Immature natural killer cell (primary cell): ENCODE data around the gene WDR20. TPM values are rescaled to one million over a fixed set of nuclear protein-coding genes. Genes with fewer than 3 reads are reported as not detected.

Experiments used
- DNase-seq, 3 donors: peaks; one replicate each; pipeline ENCODE4 v3.0.0; 2022; ENCODE audit warnings: mixed read lengths in 1 of 3
- H3K27ac Mint-ChIP-seq, 6 donors: one replicate each; pipeline ENCODE4 v1.8.0; 2020; ENCODE audit warnings: mixed read lengths in 6 of 6, mild to moderate bottlenecking in 5 of 6, inconsistent platforms in 4 of 6, moderate library complexity in 3 of 6
- H3K27me3 Mint-ChIP-seq, 3 donors: one replicate each; pipeline ENCODE4 v1.8.0; 2020 to 2021; ENCODE audit warnings: low read depth in 3 of 3, mild to moderate bottlenecking in 3 of 3, mixed read lengths in 3 of 3, moderate library complexity in 3 of 3, inconsistent platforms in 1 of 3
- H3K36me3 Mint-ChIP-seq, 3 donors: one replicate each; pipeline ENCODE4 v1.8.0; 2020; ENCODE audit warnings: mixed read lengths in 3 of 3, inconsistent platforms in 2 of 3, mild to moderate bottlenecking in 2 of 3
- H3K4me1 Mint-ChIP-seq, 2 donors: one replicate each; pipeline ENCODE4 v1.8.0; 2020; ENCODE audit warnings: inconsistent platforms in 2 of 2, mild to moderate bottlenecking in 2 of 2, mixed read lengths in 2 of 2, moderate library complexity in 1 of 2
- H3K4me3 Mint-ChIP-seq, 5 donors: one replicate each; pipeline ENCODE4 v1.8.0; 2020; ENCODE audit warnings: mild to moderate bottlenecking in 5 of 5, mixed read lengths in 5 of 5, inconsistent platforms in 3 of 5, moderate library complexity in 3 of 5
- H3K9me3 Mint-ChIP-seq, 6 donors: one replicate each; pipeline ENCODE4 v1.8.0; 2020; ENCODE audit warnings: mild to moderate bottlenecking in 6 of 6, mixed read lengths in 6 of 6, inconsistent platforms in 4 of 6, moderate library complexity in 3 of 6
- polyA plus RNA-seq, 3 donors: library from polyadenylated mRNA; unstranded; fragments of 300-500 nt; fragmentation: Illumina TruSeq; gene quantifications; one replicate each; pipeline ENCODE4 v1.2.3, GENCODE V29; 2021

WDR20 gene
- polyA plus RNA-seq, 3 donors from 2014 or later = 10.8 to 14.6 (median 14.0) TPM

DNA sequence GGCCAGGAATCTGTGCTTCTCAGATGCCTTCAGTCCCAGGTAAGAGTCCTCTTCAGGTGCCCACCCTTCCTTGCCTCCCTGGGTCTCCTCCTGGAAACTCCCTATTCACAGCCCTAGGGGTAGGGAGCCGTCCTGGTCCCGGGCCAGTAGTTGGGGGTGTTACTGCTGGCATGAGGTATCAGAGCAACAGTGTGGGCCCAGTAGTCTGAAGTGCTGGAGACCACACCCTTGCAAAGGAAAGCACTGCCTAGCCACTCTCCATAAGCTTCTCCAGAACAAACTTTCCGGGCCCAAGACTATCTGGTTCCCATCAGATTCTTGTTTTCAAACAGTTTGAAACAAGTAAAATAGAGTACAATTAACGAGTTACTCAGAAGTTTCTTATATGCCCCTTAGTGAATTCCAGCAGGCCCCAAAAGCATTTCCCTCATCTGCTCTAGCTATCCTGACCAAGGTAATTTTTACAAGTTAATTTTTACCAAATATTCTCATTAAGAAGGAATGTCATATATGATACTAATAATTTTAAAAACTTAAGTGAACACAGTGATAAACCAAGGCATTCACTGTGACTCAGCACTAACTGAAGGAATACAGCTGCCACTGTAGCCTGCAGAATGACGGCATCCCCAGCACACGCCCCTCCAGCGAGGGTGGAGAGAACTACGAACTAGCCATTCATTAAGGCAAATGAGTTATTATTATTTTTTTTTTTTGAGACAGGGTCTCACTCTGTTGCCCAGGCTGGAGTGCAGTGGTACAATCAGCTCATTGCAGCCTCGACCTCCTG is 115.9 kb downstream of the WDR20 start:
- H3K4me1 Mint-ChIP-seq = no peaks in the 10 kb centered on the region
- H3K27me3 Mint-ChIP-seq = peaks cover 0 to 3% (median 0%) of the 10 kb centered on the region in 3 donors
- no peak overlapping the region for H3K27ac Mint-ChIP-seq
- H3K9me3 Mint-ChIP-seq = no peaks in the 10 kb centered on the region
- no peak for DNase-seq
- H3K36me3 Mint-ChIP-seq = no peaks in the 10 kb centered on the region
- no peak overlapping the region for H3K4me3 Mint-ChIP-seq

DNA sequence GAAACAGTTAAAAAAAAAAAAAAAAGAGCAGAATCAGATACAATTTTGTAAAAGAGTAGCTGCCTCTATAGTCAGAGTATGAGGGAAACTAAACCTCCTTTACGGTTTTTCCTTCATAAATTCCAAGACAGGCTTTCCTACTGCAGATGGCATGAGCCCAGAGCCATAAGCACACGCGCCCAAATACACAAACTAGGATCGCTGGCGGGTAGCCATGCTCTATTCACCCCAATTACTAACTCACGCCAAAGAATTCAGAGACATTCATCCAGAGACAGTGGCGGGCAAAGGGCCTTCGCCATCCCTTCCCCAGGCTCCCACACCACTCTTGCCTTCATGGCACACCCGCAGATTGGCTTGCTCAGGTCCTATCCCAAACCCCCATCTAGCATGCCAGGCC is 117.0 kb downstream of the WDR20 start:
- H3K36me3 Mint-ChIP-seq = no peaks in the 10 kb centered on the region
- H3K9me3 Mint-ChIP-seq = no peaks in the 10 kb centered on the region
- H3K4me3 Mint-ChIP-seq = no peak overlapping the region
- no peak for DNase-seq
- H3K4me1 Mint-ChIP-seq = no peaks in the 10 kb centered on the region
- no peak overlapping the region for H3K27ac Mint-ChIP-seq
- H3K27me3 Mint-ChIP-seq = peaks cover 0 to 3% (median 0%) of the 10 kb centered on the region in 3 donors

DNA sequence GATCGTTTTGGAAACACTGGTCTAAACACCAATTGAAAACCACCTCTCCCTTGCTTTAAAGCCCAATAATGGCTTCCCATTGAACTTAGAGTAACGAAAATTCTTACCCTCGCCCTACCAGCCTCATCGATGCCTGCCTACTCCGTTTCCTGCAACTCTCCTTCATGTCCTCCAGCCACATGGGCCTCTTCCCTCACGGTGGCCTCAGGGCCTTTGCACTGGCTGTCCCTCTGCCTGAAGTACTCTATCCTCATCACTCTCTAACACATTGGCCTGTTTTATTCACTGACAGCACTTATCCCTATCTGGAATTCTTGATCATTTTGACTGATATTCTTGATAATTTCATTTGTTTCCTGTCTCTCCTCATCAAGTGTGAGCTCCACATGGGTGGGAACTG is 118.4 kb downstream of the WDR20 start:
- H3K4me3 Mint-ChIP-seq = no peak overlapping the region
- H3K27me3 Mint-ChIP-seq = peaks cover 0 to 1% (median 0%) of the 10 kb centered on the region in 3 donors
- no peaks in the 10 kb centered on the region for H3K36me3 Mint-ChIP-seq
- no peak overlapping the region for H3K27ac Mint-ChIP-seq
- H3K9me3 Mint-ChIP-seq = no peaks in the 10 kb centered on the region
- no peaks in the 10 kb centered on the region for H3K4me1 Mint-ChIP-seq
- DNase-seq = no peak

Other genes with a start within 250 kb of the WDR20 start
- gene DYNC1H1, start 175.3 kb upstream of the WDR20 start, polyA plus RNA-seq = 10 to 100 TPM; 15.7 to 78.5 (median 25.5) TPM
- 100 to 1,000 TPM; 171 to 473 (median 370) TPM for gene HSP90AA1, start 52.9 kb upstream of the WDR20 start, polyA plus RNA-seq
- 1 to 10 TPM; 1.8 to 4.9 (median 3.2) TPM for gene MOK, start 165.3 kb downstream of the WDR20 start, polyA plus RNA-seq
- 1 to 10 TPM; 1.4 to 3.8 (median 2.2) TPM for gene ZNF839, start 179.8 kb downstream of the WDR20 start, polyA plus RNA-seq
- gene CINP, start 223.0 kb downstream of the WDR20 start, polyA plus RNA-seq = 10 to 100 TPM; 33.2 to 49.5 (median 48.3) TPM
- 1 to 10 TPM in 2 of 3 donors, not detected in 1; 2.2 to 5.5 TPM for gene TECPR2, start 223.0 kb downstream of the WDR20 start, polyA plus RNA-seq